GM18867 (cell line): ENCODE data around the gene PRKCH.

Experiments used
- ATAC-seq: cut with Tn5 transposase; IDR thresholded peaks from one replicate; pipeline ENCODE4 v1.9.1; 2021; ENCODE audit warnings: mild to moderate bottlenecking, moderate library complexity; ENCODE audit not compliant: unreplicated experiment

PRKCH gene

DNA sequence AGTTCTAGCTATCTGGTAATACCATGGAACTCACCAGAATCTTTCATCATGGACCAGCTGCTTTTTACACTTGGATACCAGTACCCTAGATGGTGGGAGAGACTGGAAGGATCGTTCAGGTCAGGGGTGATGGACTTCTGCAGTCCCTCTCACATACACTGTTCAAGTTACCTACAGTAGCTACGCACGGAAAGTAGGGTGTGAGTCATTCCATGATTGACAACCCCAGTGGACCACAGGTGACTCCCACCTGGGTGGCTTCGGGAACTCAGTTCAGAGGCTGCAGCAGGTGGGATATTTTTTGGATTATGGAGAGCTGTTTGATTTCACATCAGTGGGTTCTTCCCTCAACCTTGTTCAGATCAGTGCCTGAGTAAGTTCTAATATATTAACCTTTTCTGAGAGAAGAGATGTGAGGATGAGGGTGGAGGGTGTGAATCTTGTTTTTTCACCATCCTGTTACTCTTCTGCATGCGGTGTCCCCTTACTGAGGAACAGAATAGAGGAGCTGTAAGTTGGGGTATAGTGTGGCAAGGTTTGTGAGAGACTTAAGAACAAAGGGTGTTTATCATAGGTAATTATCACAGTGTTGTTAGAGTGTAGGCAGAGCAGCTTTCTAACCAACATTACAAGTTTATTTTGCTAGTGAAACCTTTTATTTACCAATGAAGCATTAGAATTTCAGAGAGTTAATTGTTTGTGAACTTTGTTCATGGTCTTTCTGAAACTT is 39.6 kb downstream of the PRKCH start:
- ATAC-seq = no peak

DNA sequence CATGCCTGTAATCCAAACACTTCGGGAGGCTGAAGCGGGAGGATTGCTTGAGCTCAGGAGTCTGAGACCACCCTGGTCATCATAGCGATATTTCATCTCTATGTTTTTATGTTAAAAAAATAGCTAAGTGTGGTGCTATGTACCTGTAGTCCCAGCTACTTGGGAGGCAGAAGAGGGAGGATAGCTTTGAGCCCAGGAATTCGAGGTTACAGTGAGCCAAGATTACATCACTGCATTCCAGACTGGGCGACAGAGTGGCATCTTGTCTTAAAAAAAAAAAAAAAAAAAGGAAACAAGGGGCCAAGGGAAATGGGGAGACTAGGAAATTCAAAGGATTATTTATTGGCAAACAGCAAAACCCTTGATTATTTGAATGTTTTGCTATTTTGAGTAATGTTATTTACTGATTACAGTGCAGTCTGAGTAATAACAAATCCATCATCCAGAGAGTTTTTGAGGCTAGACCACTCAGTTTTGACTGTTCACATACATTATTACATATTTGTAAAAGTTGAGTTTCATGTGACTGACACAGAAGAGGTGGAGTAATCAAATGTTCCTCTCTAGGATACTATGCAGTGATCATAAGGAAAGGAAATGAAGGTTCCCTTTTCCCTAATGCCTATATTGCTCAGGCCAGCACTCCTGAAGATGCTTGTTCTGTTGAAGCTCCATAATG is 40.8 kb downstream of the PRKCH start:
- ATAC-seq = no peak

DNA sequence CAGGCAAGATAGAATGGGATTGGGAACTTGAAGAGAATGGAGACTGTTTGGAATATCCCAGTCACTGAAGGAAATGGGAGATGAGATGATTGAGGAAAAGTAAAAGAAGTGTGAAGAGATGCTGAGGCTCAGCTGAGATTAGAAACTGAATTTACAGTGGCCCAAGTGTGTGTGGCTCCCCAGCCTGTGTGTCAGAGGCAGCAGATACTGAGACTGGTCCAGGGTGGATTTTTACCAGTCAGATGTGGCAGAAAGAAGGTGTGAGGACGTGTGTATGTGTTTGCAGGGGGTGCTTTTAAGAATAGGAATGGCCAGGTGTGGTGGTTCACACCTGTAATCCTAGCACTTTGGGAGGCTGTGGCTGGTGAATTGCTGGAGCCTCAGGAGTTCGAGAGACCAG is 42.9 kb downstream of the PRKCH start:
- no peak for ATAC-seq

DNA sequence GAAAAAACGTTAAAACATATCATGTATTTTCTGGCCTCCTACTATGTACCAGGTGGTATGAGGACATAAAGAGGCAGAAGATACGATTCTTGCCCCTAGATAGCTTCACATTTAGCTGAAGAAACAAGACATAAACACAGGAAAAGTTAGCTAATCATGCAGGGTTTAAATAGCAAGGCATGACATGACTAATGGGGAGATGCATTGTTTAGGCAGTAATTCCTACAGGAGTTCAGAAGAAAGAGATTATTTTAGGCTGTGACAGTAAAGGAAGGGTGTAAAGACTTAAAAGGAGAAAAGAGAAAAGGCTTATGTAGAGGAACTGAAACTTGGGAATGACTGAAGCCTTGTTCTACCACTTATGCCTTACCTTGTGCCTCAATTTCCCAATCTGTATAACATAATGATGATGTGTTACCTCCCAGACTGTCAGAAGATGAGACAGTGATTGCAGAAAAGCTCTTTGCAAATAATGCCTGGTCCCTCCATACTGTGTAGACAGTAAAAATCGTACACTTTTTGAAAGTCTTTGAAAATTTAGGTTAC is 44.4 kb downstream of the PRKCH start:
- no peak for ATAC-seq

DNA sequence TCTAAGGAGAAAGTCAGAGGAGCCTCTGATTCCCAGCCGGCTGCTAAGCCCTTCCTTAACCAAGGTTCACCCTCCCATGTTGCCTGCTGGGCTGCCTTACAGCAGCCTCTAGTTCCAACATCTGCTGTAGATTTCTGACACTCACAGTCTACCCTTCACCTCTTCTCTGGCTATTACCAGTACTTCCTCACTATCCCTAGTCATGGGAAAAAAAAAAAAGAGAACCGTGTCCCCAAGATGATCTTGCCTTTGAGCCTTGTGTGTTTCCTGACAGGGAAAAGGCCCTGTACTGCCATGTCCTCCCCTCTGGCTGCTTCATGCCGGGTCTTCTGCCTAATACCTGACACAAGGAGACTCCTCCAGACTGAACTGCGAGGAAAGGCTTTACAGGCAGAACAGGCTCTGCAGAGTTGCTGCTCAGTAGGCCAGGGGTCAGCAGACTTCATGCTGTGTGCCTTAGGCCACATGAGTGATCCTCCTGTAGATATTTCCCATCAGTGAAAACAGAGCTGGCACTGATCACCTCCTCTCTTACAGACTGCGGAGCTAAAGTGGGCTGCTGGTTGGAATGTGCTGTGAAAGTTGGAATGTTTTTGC is 46.8 kb downstream of the PRKCH start:
- no peak for ATAC-seq

DNA sequence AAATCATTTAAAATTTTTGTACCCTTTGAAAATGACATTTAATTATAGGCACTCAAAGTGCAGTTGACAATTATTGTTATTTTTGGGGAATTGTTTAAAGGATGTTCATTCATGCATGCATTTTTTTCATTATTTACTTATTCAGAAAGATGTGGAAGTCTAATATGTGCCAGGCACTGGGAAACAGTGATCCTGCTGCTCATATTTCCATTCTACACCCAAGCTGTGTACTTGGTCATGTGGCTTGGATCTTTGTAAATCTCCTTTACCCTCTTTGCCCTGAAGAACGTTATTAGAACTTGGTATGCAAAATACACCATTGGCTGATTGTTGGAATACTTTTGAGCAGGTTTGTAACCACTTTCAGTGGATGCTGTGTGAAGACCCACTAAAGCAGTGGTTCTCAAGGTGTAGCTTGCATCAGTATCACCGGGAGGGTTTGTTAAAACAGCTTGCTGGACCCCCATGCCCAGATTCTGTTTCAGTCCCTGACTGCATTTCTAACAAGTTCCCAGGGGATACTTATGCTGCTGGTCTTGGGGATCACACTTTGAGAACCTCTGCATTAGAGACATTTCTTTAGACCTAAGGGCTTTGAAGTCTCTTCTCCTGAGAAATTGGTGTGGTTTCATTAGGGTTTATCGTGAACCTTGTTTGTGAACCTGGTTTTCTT is 47.5 kb downstream of the PRKCH start:
- no peak for ATAC-seq

DNA sequence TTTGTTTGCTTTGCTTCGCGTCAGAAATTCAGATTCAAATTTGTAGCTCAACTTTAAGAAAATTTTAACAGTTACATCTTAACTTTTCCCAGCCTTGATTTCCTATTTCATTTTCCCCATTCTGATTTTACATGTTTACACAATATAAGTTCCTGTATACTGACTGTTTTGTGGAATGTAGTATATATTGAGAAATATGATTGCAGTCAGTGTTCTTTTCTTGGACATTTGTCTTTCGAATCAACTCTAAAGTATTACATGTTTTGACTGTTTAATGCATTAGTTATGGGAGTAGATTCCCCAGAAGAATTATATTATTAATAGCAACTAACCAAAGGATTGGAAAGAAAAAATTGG is 48.1 kb downstream of the PRKCH start:
- ATAC-seq = no peak

DNA sequence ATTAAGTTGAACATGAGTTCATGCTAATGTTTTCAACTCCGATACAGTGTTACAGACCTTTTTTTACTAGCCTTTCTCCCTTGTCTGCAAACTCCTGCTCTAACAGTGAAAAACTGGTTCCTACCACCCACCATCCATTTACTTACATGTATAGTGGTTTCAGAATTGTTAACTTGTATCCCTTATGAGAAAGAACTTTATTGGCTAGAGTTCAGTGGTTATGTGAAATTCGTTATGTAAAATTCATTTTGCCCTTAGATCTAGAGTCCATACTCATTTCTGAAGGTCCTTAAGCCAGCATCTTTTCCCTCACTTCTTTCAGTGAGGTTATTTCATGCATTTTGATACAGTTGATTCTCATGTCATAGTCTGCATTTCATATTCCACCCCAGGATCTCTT is 51.0 kb downstream of the PRKCH start:
- ATAC-seq = no peak

DNA sequence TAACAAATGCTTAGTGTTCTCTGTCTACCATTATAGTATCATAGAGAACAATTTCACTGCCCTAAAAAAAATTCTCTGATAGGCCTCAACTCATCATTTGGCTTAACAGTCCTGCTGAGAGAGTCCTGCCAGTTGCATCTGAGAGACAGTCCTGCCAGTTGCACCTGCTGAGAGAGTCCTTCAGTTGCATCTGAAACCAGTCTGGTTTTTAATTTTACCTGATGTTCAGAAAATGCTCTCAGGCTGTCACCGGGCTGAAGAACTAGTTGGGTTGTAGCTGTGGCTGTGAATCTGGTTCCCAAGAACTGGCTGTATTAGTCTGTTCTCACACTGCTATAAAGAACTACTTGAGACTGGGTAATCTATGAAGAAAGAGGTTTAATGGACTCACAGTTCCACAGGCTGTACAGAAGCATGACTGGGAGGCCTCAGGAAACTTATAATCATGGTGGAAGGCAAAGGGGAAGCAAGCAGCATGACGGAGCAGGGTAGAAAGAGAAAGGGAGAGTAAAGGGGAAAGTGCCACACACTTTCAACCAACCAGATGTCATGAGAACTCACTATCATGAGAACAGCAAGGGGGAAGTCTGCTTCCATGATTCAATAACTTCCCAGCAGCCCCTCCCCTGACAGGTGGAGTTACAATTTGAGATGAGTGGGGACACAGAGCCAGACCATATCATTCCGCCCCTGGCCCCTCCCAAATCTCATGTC is 51.6 kb downstream of the PRKCH start:
- ATAC-seq = no peak

DNA sequence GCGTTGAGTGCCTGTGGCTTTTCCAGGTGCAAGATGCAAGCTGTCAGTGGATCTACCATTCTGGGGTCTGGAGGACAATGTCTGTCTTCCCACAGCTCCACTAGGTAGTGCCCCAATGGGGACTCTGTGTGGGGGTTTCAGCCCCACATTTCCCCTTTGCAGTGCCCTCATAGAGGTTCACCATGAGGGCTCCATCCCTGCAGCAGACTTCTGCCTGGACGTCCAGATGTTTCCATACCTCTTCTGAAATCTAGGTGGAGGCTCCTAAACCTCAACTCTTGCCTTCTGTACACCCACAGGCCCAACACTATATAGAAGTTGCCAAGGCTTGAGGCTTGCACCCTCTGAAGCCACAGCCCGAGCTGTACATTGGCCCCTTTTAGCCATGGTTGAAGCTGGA is 52.9 kb downstream of the PRKCH start:
- no peak for ATAC-seq

DNA sequence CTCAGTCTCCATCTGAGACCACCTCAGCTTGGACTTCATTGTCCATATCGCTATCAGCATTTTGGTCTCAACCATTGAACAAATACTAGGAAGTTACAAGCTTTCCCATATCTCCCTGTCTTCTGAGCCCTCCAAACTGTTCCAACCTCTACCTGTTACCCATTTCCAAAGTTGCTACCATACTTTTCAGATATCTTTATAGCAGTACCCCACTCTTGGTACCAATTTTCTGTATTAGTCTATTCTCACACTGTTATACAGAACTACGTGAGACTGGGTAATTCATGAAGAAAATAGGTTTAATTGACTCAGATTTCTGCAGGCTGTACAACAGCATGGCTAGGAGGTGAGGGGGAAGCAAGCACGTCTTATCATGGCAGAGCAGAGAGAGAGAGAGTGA is 53.8 kb downstream of the PRKCH start:
- no peak for ATAC-seq

DNA sequence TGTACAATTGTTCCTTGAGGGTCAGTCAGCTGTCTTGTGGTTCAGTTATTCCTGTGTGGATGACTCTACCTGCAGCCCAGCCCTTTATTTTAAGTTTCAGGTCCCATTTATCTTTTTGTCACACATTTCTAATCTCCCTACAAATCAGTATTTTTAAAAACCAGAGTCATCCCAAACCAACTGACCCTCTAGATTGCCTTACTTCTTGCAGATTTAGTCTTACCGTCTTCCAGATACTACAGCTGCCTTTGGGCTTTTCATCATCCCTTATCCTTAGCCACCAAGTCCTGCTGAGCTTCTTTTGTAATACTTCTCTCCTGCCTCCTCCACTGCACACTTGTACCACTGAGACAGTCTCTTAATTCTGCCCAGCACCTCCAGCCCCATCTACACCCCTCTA is 54.9 kb downstream of the PRKCH start:
- no peak for ATAC-seq

DNA sequence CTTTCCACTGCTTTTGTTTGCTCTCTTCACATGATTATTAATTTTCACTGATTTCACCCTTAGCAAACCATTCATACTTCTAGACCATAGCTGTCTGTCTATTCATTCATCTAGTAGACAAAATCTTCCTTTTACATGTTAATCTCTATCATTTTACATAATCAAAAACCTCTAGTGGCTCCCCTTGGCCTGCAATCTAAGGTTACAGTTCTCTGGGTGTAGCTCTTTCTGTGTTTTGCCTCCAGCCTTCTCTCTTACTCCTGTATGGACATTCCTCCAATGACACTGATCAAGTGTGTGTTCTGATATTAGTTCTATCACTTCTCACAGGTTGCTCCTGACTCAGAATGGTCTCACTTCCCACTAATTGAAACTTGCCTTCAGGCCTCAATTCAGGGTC is 56.4 kb downstream of the PRKCH start:
- no peak for ATAC-seq

DNA sequence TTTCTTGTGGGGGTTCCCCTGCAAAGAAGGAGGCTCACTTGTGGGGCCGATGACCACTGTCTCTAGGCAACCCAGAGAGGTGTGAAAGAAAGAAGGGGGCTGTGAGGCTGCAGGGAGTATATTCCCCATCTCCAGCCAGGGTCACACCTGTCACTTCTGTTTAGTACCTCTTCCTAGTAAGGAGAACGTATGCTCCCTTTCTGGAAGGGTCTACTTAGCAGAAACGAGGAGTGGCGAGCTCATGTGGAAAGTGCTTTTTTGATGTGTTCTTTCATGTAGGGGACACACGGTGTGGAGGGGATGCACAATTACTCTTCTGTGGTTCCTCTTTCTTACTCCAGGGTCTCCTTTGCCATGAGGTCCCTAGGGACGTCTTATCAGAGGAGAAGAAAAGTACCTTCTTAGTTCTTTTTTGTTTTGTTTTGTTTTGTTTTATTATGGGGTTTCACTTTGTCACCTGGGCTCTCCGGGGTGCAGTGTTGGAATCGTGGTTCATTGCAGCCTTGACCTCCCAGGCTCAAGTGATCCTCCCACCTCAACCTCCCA is 58.3 kb downstream of the PRKCH start:
- ATAC-seq = no peak

DNA sequence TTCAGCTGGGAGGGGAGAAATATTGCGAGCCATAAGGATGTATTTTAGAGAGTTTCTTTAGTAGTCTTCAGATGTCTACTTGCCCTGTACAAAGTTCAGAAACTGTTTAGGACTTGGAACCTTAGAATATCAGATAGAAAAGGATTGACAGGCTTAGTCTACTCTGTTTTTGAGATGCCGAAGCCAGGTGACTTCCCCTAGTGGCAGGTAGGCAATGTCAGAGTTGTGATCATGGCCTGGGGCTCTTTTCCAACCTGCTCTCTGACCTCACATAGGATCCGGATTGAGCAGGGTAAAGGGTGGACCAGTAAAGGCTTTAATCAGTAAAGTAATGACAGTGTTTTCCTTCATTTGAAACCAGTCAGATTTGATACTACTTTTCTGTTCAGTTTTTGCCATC is 59.6 kb downstream of the PRKCH start:
- no peak for ATAC-seq

DNA sequence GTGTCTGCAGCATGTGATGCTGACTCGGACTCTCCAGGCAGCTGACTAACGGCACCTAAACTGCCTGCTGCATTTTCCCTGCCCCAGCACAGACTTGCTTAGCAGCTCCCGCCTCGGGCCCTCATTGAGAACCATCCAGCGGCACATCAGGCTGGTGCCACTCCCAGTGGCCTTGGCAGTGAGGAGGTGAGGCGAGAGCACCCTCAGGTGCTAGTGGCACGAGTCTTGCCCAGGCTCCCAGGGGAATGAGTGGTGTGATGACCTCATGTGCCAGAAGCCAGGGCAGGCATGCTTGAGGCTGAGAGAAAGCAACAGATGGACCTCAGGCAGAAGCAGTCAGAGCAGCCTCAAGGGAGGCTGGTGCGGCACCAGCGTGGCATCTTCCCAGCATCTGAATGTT is 60.2 kb downstream of the PRKCH start:
- no peak for ATAC-seq

DNA sequence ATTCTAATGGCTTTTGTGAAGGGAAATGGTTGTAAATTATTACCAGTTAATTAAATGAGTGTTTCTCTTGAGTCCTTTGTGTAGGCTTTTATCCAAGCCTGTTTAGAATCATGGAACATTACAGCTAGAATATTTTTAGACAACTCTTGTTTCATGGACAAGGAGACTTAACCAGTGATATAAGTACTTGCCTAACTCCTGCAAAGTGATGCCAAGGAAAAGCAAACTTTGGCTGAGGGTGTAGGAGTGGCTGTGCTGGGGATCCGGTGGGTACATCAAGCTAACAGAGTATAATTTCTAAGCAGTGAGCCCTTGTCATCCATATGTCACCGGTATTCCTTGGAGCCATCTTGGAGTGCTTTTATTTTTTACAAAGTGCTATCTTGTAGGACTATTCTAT is 61.5 kb downstream of the PRKCH start:
- ATAC-seq = no peak

DNA sequence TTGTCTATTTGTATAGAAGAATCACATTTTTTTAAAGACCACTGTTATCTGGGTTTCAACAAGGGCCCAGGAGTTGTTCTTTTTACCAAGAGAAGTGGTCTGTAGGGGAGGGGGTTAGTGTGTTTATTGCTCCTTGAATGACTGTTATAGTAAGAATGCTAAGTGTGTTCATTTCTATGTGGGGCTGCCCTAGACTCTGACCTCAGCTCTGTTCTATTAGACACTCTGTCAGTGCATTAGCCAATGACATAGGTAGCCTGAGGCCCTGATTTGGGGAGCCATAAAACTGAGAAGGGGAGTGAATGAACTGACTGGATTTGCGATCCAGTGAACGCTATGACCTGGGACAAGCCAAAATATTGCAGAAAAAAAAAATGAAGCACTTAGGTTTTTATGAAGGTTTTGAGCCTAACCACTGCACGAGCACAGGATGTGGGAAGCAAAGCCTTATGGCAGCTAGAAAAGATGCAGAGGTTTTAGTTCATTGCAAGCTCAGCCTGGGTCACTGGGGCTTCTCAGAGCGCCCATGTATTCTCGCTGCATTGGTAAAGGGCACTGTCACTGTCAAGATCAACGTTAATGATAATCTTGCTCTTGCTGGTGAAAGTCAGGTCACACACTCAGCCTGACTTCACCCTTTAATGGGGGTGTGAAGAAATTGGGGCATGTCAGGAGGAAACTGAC is 63.8 kb downstream of the PRKCH start:
- ATAC-seq = no peak

DNA sequence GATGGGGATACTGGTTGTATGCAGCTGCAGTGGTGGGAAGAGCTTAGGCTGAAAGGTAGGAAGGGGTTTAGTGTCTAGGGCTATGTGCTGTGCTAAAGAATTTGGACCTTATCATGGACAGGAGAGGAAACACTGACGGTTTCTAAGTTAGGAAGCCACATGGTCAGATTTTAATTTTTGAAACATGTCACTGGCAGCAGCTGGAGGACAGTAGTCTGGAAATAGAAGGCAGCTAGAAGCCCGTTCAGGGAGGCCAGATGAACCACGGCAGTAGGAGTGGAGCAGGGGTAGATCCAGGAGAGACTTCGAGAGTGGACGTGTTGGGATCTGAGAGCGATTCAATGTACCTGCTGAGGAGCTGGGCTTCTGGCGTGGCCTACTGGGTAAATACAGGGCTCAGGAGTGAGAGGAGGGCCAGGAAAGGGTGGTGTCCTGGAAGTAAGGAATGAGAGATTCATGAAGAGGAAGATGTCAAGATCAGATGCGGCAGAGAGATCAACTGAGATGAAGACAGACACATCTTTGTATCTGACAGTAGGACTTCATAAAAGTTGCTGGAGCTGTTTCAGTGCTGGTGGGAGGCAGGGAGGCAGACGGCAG is 64.9 kb downstream of the PRKCH start:
- ATAC-seq = no peak

DNA sequence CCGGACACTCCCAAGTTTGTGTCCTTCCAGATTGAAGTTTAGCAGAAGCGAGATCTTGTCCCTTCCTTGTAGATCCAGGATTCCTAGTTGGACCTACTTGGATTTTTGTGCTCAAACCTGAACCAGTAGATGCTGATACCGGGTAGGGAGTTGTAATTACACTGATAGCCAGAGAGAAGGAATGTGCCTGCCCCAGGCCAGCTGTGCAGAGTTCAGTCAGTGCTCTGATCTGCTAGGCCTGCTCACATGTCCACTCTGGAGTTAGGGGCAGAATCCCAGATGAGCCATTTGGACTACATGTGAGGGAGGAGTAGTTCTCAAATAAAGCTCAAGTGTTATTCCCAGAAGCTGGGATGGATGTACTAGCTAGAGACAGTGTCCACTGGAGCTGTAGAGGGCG is 65.7 kb downstream of the PRKCH start:
- ATAC-seq = no peak
